Fibroblast of the aortic adventitia (primary cell): ENCODE measurements around the gene EDNRB. TPM values are rescaled to one million over a fixed set of nuclear protein-coding genes. Genes with fewer than 3 reads are reported as not detected.
A peak's percentile ranks its signal among the peaks of the same experiment; 100 is the strongest.

Experiments
- DNase-seq: peaks from one replicate; pipeline ENCODE4 v3.0.0-alpha.2; 2010; ENCODE audit warnings: low read depth
- H3K4me3 ChIP-seq: 2 replicates; pipeline ENCODE4 v1.5.1; 2011; ENCODE audit warnings: low read depth, mild to moderate bottlenecking, control low read depth, low read length, moderate library complexity
- CTCF ChIP-seq: IDR thresholded peaks from 2 replicates; pipeline ENCODE4 v1.5.1; 2011; ENCODE audit warnings: mild to moderate bottlenecking, low read length, control low read depth, inconsistent platforms; ENCODE audit not compliant: insufficient read depth
- total RNA-seq: library from RNA; depleted of rRNA; stranded (reverse); fragments of >200 nt; gene quantifications from 2 replicates; pipeline ENCODE4 v1.2.3, GENCODE V29; 2012; ENCODE audit warnings: low replicate concordance

Gene EDNRB
- total RNA-seq, 1 donor, result 23.3 TPM

- H3K4me3 ChIP-seq, result no peak overlapping the region
- TF ChIP-seq CTCF, result no peak
- no peak for DNase-seq
Observed at GRCh38 chr13:77891486-77891885, 27.1 kb downstream of the EDNRB start.

- H3K4me3 ChIP-seq, result no peak overlapping the region
- no peak for TF ChIP-seq CTCF
- DNase-seq, result no peak
Observed at GRCh38 chr13:77891041-77891440, 27.6 kb downstream of the EDNRB start.

- no peak for TF ChIP-seq CTCF
Observed at GRCh38 chr13:77883328-77883727, 35.3 kb downstream of the EDNRB start.

GRCh38 chr13:77878190-77878589 lies 40.4 kb downstream of the EDNRB start:
- no peak for TF ChIP-seq CTCF
- H3K4me3 ChIP-seq, result no peak overlapping the region
- DNase-seq, result peak; percentile 30

More at GRCh38 chr13:77883328-77883727, 35.3 kb downstream of the EDNRB start:
- H3K4me3 ChIP-seq, result no peak overlapping the region
- DNase-seq, result no peak

- no peak overlapping the region for H3K4me3 ChIP-seq
- no peak for TF ChIP-seq CTCF
- peak; percentile 70 for DNase-seq
Observed at GRCh38 chr13:77876176-77876575, 42.5 kb downstream of the EDNRB start.

GRCh38 chr13:77874406-77874805 lies 44.2 kb downstream of the EDNRB start:
- DNase-seq, result peak; percentile 73
- H3K4me3 ChIP-seq, result no peak overlapping the region
- no peak for TF ChIP-seq CTCF

GRCh38 chr13:77872995-77873394 lies 45.6 kb downstream of the EDNRB start:
- no peak for TF ChIP-seq CTCF
- H3K4me3 ChIP-seq, result no peak overlapping the region
- no peak for DNase-seq
